Glutamatergic neuron (in vitro differentiated cells): ENCODE results near the gene RALGAPB. TPM values are rescaled to one million over a fixed set of nuclear protein-coding genes. Genes with fewer than 3 reads are reported as not detected.
"Not testable (repeated sequence)": the region's sequence is repeated elsewhere in the genome, so short reads cannot be mapped to it uniquely, and the experiment has no call there.

Experiments used
- DNase-seq: peaks from one replicate; pipeline ENCODE4 v3.0.0; 2022
- H3K27ac Mint-ChIP-seq: one replicate; pipeline ENCODE4 v1.8.0; 2020; ENCODE audit warnings: mild to moderate bottlenecking, mixed read lengths, inconsistent platforms; ENCODE audit not compliant: unreplicated experiment
- H3K27me3 Mint-ChIP-seq: one replicate; pipeline ENCODE4 v1.8.0; 2020; ENCODE audit warnings: mild to moderate bottlenecking, moderate library complexity, mixed read lengths, inconsistent platforms; ENCODE audit not compliant: unreplicated experiment
- H3K36me3 Mint-ChIP-seq: one replicate; pipeline ENCODE4 v1.8.0; 2020; ENCODE audit warnings: mild to moderate bottlenecking, mixed read lengths, inconsistent platforms; ENCODE audit not compliant: unreplicated experiment
- H3K4me1 Mint-ChIP-seq: one replicate; pipeline ENCODE4 v1.8.0; 2020; ENCODE audit warnings: mild to moderate bottlenecking, low read depth, mixed read lengths, inconsistent platforms; ENCODE audit not compliant: unreplicated experiment
- H3K4me3 Mint-ChIP-seq: one replicate; pipeline ENCODE4 v1.8.0; 2020; ENCODE audit warnings: mild to moderate bottlenecking, mixed read lengths, inconsistent platforms; ENCODE audit not compliant: unreplicated experiment
- H3K9me3 Mint-ChIP-seq: one replicate; pipeline ENCODE4 v1.8.0; 2020; ENCODE audit warnings: mild to moderate bottlenecking, moderate library complexity, mixed read lengths, inconsistent platforms; ENCODE audit not compliant: unreplicated experiment
- CTCF ChIP-seq: fragments of 200-600 bp; sonication (generic); IDR thresholded peaks from one replicate; pipeline ENCODE4 v1.5.0; 2021; ENCODE audit not compliant: partially characterized antibody, unreplicated experiment
- total RNA-seq: library from RNA; stranded (reverse); fragmentation: NEBNext Ultra II Directional; extraction: Animal tissue kit (Norgen Biotek cat#: 25700); gene quantifications from one replicate; pipeline ENCODE4 v1.2.1, GENCODE V29; 2021; ENCODE audit not compliant: unreplicated experiment

RALGAPB gene
- total RNA-seq, 1 donor from 2014 or later: 54.6 TPM

GRCh38 chr20:38433304-38433972 is 39.2 kb upstream of the RALGAPB start:
- H3K4me1 Mint-ChIP-seq: peaks cover 6% of the 10 kb centered on the region
- H3K27ac Mint-ChIP-seq: no peak overlapping the region
- H3K27me3 Mint-ChIP-seq: peaks cover 6% of the 10 kb centered on the region
- peak overlapping the region; percentile 93 for H3K4me3 Mint-ChIP-seq
- H3K9me3 Mint-ChIP-seq: peaks cover 5% of the 10 kb centered on the region
- no peak for TF ChIP-seq CTCF
- H3K36me3 Mint-ChIP-seq: peaks cover 21% of the 10 kb centered on the region
- DNase-seq: no peak

- peaks cover 4% of the 10 kb centered on the region for H3K27me3 Mint-ChIP-seq
- H3K4me3 Mint-ChIP-seq: peak overlapping the region; percentile 93
- peaks cover 5% of the 10 kb centered on the region for H3K9me3 Mint-ChIP-seq
- H3K27ac Mint-ChIP-seq: peak overlapping the region; percentile 78
- peak; percentile 30 for DNase-seq
- H3K4me1 Mint-ChIP-seq: peaks cover 3% of the 10 kb centered on the region
- H3K36me3 Mint-ChIP-seq: peaks cover 16% of the 10 kb centered on the region
- no peak for TF ChIP-seq CTCF
These were observed 38.3 kb upstream of the RALGAPB start for GRCh38 chr20:38434301-38434741.

- H3K4me3 Mint-ChIP-seq: peak within 1 kb of the TSS; percentile 93
- peaks cover 16% of the 10 kb centered on the region for H3K36me3 Mint-ChIP-seq
- H3K9me3 Mint-ChIP-seq: peaks cover 5% of the 10 kb centered on the region
- H3K27me3 Mint-ChIP-seq: peaks cover 4% of the 10 kb centered on the region
- TF ChIP-seq CTCF: peak; percentile 99
- H3K27ac Mint-ChIP-seq: peak within 1 kb of the TSS; percentile 85
- DNase-seq: peak; percentile 89
- peaks cover 3% of the 10 kb centered on the region for H3K4me1 Mint-ChIP-seq
These were observed 37.7 kb upstream of the RALGAPB start, which contains the start of gene SNHG17 for GRCh38 chr20:38434770-38435554. TSS of gene SNHG17 (minus strand) at chr20:38435328.

GRCh38 chr20:38435555-38435939 is 37.1 kb upstream of the RALGAPB start:
- H3K4me1 Mint-ChIP-seq: peaks cover 3% of the 10 kb centered on the region
- H3K27me3 Mint-ChIP-seq: peaks cover 4% of the 10 kb centered on the region
- peak overlapping the region; percentile 93 for H3K4me3 Mint-ChIP-seq
- peaks cover 5% of the 10 kb centered on the region for H3K9me3 Mint-ChIP-seq
- DNase-seq: no peak
- H3K27ac Mint-ChIP-seq: peak overlapping the region; percentile 85
- peak; percentile 52 for TF ChIP-seq CTCF
- H3K36me3 Mint-ChIP-seq: peaks cover 16% of the 10 kb centered on the region

- no peak overlapping the region for H3K4me3 Mint-ChIP-seq
- H3K36me3 Mint-ChIP-seq: peaks cover 3% of the 10 kb centered on the region
- no peak for DNase-seq
- H3K27ac Mint-ChIP-seq: no peak overlapping the region
- H3K4me1 Mint-ChIP-seq: peaks cover 10% of the 10 kb centered on the region
- H3K27me3 Mint-ChIP-seq: peaks cover 2% of the 10 kb centered on the region
- H3K9me3 Mint-ChIP-seq: peaks cover 3% of the 10 kb centered on the region
- TF ChIP-seq CTCF: no peak
These were observed 34.8 kb upstream of the RALGAPB start for GRCh38 chr20:38437796-38438195.

- H3K4me3 Mint-ChIP-seq, H3K9me3 Mint-ChIP-seq, H3K36me3 Mint-ChIP-seq, DNase-seq, H3K27ac Mint-ChIP-seq, H3K27me3 Mint-ChIP-seq, H3K4me1 Mint-ChIP-seq: not testable (repeated sequence)
These were observed 31.5 kb upstream of the RALGAPB start for GRCh38 chr20:38441110-38441509.
